Uterus (tissue), 4 donors: ENCODE data around the gene PEMT. TPM values are rescaled to one million over a fixed set of nuclear protein-coding genes. Genes with fewer than 3 reads are reported as not detected.
A peak's percentile ranks its signal among the peaks of the same experiment; 100 is the strongest.

Experiments
- DNase-seq, 2 donors: peaks; one replicate each; pipeline ENCODE4 v3.0.0-alpha.2; 2019 to 2020
- H3K27ac ChIP-seq, 2 donors: fragments of 200-600 bp; sonication (generic); 1 replicate in 1 of 2; 2 replicates in 1 of 2; pipeline ENCODE4 v1.5.1; 2016 to 2018
- H3K27me3 ChIP-seq, 2 donors: fragments of 200-600 bp; sonication (generic); one replicate each; pipeline ENCODE4 v1.5.1; 2018 to 2019; ENCODE audit warnings: control low read depth in 1 of 2
- H3K36me3 ChIP-seq, 2 donors: fragments of 200-600 bp; sonication (generic); one replicate each; pipeline ENCODE4 v1.5.1; 2019; ENCODE audit warnings: control low read depth in 1 of 2
- H3K4me1 ChIP-seq, 2 donors: fragments of 200-600 bp; sonication (generic); one replicate each; pipeline ENCODE4 v1.5.1; 2018 to 2019; ENCODE audit warnings: control low read depth in 1 of 2
- H3K4me3 ChIP-seq, 2 donors: fragments of 200-600 bp; sonication (generic); 1 replicate in 1 of 2; 2 replicates in 1 of 2; pipeline ENCODE4 v1.5.1; 2018 to 2019; ENCODE audit warnings: mild to moderate bottlenecking in 1 of 2
- H3K9me3 ChIP-seq, 2 donors: fragments of 200-600 bp; sonication (generic); one replicate each; pipeline ENCODE4 v1.5.1; 2019; ENCODE audit warnings: control low read depth in 1 of 2
- POLR2A ChIP-seq, 2 donors: fragments of 450-650 bp; IDR thresholded peaks; one replicate each; pipeline ENCODE4 v1.6.1; 2016; ENCODE audit warnings: antibody characterized with exemption in 2 of 2, mild to moderate bottlenecking in 1 of 2, moderate library complexity in 1 of 2
- intact Hi-C: fragments of 100-400 bp; cut with DNase I; formaldehyde crosslinking; loops from one replicate; pipeline ENCODE4 v1.15.1; 2023; ENCODE audit warnings: low total_unique reads
- total RNA-seq, 4 donors: library from RNA; depleted of rRNA in 3 of 4; stranded (reverse); fragments of >200 nt in 3 of 4; gene quantifications; one replicate each; pipeline versions ENCODE4 v1.1.0 to v1.2.4, GENCODE V29; 2014 to 2023
- TF ChIP-seq, protein P1 (sequence below), 4 experiments: fragments of 200-600 bp in 2 of 4; fragments of 450-650 bp in 2 of 4; sonication (generic) in 2 of 4; IDR thresholded peaks; one replicate each; pipeline ENCODE4 v1.5.1; 2016 to 2019; ENCODE audit warnings: antibody characterized with exemption in 4 of 4, mild to moderate bottlenecking in 2 of 4, moderate library complexity in 1 of 4
- donor health status: DM: yes; HTN: yes; CAD: no.

PEMT gene
- total RNA-seq, 4 donors from 2014 or later, result 26.3 to 61.7 (median 32.2) TPM

DNA sequence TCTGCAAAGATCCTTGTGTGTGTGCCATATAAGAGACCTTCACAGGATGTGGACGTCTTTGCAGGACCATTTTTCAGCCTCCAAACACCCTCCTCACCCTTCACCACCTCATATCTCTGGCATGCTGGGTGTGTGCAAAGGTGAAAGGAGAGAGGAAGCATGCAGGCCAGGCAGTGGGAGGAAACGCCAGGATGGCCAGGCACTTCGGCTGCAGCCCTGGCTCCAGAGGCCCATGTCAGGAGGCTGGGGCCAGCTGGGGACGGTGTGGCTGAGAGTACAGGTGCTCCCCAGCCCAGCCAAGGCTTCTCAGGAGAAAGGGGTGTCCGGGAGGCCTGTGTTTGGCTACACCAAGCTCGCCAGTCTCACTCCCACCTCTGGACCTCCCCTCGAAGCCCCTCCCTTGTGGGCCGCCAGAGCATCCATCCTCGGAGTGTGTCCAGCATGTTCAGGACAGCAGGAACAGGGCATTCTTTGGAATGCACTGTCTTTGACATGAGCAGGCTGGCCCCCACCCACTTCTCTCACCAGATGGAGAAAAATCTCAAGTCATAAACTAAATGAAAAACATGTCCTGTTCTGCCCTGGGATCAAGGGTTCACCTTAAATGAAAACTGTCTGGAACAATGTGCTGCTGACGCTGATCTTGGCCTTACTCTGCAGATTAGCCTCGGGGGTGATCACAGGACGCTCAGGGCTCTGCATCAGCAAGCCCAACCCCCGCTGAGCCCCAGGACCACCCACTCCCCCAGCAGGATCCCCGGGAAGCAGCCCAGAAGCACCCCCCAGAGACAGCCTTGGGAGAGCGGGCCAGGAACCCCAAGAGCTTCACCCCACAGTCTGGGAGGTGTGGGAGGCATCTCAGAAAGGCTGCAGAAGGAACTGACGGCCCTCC, 15.9 kb downstream of the PEMT start:
- Histone ChIP-seq H3K36me3 (no peaks in the 10 kb centered on the region), H3K27ac (peak overlapping the region; percentile 62 to 68), H3K9me3 (no peaks in the 10 kb centered on the region), H3K4me3 (no peak overlapping the region), H3K27me3 (no peaks in the 10 kb centered on the region), H3K4me1 (peaks cover 0 to 16% of the 10 kb centered on the region in 2 donors)
- DNase-seq, result peak; percentile 32 to 54
- intact Hi-C loops, result no loop called here
- TF ChIP-seq POLR2A (IDR thresholded peaks at IDR 0.05), result no peak
- TF ChIP-seq, protein P1, sequence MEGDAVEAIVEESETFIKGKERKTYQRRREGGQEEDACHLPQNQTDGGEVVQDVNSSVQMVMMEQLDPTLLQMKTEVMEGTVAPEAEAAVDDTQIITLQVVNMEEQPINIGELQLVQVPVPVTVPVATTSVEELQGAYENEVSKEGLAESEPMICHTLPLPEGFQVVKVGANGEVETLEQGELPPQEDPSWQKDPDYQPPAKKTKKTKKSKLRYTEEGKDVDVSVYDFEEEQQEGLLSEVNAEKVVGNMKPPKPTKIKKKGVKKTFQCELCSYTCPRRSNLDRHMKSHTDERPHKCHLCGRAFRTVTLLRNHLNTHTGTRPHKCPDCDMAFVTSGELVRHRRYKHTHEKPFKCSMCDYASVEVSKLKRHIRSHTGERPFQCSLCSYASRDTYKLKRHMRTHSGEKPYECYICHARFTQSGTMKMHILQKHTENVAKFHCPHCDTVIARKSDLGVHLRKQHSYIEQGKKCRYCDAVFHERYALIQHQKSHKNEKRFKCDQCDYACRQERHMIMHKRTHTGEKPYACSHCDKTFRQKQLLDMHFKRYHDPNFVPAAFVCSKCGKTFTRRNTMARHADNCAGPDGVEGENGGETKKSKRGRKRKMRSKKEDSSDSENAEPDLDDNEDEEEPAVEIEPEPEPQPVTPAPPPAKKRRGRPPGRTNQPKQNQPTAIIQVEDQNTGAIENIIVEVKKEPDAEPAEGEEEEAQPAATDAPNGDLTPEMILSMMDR (IDR thresholded peaks at IDR 0.05), result no peak

DNA sequence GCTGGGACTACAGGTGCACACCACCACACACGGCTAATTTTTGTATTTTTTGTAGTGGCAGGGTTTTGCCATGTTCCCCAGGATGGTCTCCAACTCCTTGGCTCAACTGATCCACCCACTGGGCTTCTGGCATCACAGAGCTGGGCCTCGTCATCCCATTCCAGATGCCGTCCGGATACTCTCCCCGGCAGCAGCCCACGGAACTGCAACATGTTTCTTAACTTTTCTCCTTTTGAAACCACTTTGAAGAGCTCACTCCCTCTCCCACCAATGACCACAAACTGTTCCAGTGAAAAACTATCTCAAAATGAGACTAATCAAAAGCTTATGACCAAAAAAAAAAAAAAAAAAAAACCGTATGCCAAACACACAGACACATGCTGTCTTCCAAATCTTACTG, 17.6 kb downstream of the PEMT start:
- DNase-seq, result peak in 1 of 2 donors; percentile 28
- Histone ChIP-seq H3K4me1 (peaks cover 0 to 16% of the 10 kb centered on the region in 2 donors), H3K27me3 (no peaks in the 10 kb centered on the region), H3K36me3 (no peaks in the 10 kb centered on the region), H3K9me3 (no peaks in the 10 kb centered on the region), H3K27ac (no peak overlapping the region), H3K4me3 (no peak overlapping the region)
- intact Hi-C loops, result no loop called here
- TF ChIP-seq, protein P1 (IDR thresholded peaks at IDR 0.05), result no peak
- no peak for TF ChIP-seq POLR2A (IDR thresholded peaks at IDR 0.05)

DNA sequence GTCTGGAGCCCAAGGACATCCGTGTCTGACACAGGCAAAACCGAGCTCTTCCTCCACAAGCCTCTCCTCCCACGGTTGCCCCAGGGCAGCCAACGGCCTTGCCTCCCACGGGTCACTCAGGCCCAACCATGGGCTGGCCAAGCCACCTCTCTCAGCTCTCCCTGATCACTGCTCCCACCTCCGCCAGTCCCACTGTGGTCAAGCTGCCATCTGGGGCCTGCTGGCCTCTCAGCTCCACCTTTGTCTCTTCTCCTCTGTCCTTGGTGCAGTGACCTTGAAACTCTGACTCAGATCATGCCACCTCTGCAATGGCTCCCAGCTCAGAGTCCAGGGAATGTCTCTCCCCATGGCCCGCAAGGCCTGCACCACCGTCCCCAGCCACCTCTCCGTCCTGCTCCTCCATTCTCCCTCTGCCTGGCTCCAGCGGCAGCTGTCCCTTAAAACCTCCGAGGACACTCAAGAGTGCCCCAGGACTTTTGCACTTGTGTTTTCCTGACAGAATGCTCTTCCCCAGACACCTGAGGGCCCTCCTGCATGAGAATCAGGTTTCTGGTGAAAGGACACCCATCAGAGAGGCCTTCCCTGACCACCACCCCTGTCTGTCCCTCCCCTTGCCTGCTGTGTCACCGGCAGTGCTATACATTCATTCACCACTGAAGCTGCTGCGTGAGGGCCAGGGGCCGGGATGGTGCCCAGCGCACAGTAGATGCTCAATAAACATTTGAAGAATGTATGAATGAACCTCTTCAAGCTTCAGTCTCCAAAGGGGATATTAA, 19.3 kb downstream of the PEMT start:
- H3K27me3 ChIP-seq, result no peaks in the 10 kb centered on the region
- H3K27ac ChIP-seq, result no peak overlapping the region
- no peaks in the 10 kb centered on the region for H3K36me3 ChIP-seq
- intact Hi-C loops, result no loop called here
- peaks cover 0 to 16% of the 10 kb centered on the region in 2 donors for H3K4me1 ChIP-seq
- no peak for TF ChIP-seq POLR2A (IDR thresholded peaks at IDR 0.05)
- TF ChIP-seq, protein P1 (IDR thresholded peaks at IDR 0.05), result no peak
- H3K9me3 ChIP-seq, result no peaks in the 10 kb centered on the region
- DNase-seq, result no peak
- H3K4me3 ChIP-seq, result no peak overlapping the region

DNA sequence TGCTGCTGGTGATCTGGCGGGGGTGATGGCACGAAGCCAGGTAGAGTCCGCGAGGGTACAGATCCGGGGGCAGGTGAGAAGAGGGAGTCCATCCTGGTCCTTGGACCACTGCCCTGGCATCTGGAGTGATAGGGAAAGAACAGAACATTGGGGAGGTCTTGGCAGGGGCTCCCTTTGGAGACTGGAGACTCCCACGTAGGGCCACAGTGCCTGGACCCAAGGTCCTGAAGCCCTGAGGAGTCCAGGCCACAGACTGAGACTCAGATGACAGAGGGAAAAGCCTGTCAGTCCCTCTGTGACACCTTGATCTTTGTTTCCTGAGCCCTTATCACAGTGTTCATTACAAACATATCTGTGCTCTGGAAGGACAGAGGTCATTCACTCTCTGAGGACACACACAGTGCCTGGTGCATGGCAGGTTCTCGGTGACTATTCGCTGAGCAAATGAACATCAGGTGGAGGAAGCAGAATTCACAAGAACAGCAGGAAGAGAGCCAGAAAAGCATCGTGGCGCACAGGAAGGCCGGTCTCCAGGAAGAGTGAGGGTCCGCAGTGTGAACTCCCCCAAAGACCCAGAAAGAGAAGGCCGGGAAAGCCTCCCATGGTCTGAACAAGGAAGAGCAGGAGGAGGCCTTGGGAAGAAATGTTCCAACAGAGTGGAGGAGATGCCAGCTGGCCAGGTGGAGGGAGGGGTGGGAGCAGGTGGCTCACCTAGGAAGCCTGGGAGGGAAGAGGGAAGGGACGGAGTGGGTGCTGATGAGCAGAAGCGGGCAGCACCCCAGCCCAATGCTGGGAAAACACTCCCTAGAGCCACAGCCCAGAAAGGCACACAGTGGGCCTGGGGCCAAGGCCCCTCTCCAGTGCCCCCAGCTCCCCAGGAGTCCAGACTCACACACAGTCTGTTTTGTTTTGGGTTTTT, 20.5 kb downstream of the PEMT start:
- Histone ChIP-seq H3K4me1 (peaks cover 0 to 8% of the 10 kb centered on the region in 2 donors), H3K27me3 (no peaks in the 10 kb centered on the region), H3K27ac (no peak overlapping the region), H3K9me3 (no peaks in the 10 kb centered on the region), H3K4me3 (no peak overlapping the region), H3K36me3 (no peaks in the 10 kb centered on the region)
- TF ChIP-seq POLR2A (IDR thresholded peaks at IDR 0.05), result no peak
- TF ChIP-seq, protein P1 (IDR thresholded peaks at IDR 0.05), result no peak
- no peak for DNase-seq
- intact Hi-C loops, result no loop called here
